ENCODE results near the gene TCEA3.

The TCEA3 gene

DNA sequence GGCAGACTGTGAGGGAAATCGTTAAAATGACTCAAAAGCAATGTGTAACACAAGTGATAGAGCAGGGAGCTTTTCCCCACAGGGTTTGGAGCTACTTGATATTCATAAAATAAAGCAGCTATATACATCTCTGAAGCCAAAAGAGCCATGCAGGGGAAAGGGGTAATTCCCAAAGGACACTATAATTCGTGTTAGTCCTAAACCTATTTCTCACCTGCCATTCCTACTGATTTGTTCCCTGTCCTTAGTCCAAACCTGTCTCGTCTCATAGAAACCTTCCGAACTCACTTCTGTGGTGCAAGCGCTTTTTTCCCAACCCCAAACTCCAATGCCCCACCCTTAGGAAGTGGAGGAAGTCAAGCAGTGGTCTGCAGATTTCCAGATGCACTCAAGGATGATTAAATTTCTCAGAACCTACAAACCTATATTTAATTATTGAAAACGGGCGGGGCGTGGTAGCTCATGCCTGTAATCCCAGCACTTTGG lies 79.5 kb downstream of the TCEA3 start:
- Mint-ChIP-seq H3K4me3 (peak overlapping the region; percentile 88), H3K4me1 (ENCODE audit: low read depth) (peaks cover 35% of the 10 kb centered on the region), H3K9me3 (no peaks in the 10 kb centered on the region), H3K27ac (peak overlapping the region; percentile 97), H3K27me3 (no peaks in the 10 kb centered on the region), H3K36me3 (ENCODE audit: low read depth) (peaks cover 10% of the 10 kb centered on the region)
- intact Hi-C loops (cut with micrococcal nuclease), result loop anchor here (1.0 to 2.0 kb wide), 2 partner anchors 23 to 58 kb away; no protein-coding TSS in a partner anchor

DNA sequence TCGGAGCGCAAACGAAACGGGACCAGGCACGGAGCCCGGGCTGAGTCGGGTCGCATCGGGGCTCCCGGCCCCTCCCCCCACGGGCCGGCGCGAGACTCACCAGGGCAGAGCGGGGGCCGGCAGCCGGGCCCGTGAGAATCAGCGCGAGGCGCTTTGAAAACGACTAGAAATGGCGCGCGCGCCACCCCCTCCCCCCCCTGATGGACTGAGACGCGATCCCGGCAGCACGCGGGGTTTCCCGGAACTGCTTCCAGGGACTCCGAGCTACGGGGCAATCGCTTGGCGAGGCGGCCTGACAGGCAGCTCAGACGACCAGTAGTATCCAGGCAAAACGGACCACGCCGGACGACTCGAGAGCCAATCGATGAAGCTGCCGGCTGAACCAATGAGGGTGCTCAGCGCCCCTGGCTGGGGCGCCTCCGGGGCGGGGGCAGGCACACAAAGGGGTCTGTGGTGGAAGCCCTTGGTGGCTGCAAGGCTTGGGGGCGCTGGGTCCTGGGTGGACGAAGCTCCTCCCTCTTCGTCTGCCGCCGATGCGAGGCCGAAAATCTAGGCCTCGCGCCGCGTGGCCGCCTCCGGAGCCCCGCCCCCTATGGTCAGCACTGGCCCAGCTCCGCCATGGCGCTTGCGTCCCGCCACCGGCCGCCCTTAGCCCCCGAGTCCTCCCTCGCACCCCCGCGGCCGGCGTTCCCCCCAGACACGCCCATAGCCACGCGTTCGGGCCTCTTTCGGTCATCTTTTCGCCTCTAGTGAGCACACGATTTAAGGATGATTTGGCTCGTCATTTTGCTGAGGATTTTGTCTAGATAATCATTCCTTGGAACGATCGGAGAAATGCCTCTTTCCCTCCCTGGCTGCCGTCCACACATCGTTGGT lies 80.2 kb downstream of the TCEA3 start, which contains the start of gene HNRNPR:
Gene HNRNPR, minus strand, starts transcription at position 174 of the 876 bp plus-strand sequence. CDS start 3,276 bp downstream, outside the sequence.
- Mint-ChIP-seq H3K9me3 (no peaks in the 10 kb centered on the region), H3K4me1 (ENCODE audit: low read depth) (peaks cover 42% of the 10 kb centered on the region), H3K27me3 (no peaks in the 10 kb centered on the region), H3K36me3 (ENCODE audit: low read depth) (peaks cover 17% of the 10 kb centered on the region), H3K27ac (peak within 1 kb of the TSS; percentile 97), H3K4me3 (peak within 1 kb of the TSS; percentile 88)
- intact Hi-C loops (cut with micrococcal nuclease), result loop anchor here (1.0 to 2.0 kb wide), 2 partner anchors 24 to 58 kb away; no protein-coding TSS in a partner anchor

DNA sequence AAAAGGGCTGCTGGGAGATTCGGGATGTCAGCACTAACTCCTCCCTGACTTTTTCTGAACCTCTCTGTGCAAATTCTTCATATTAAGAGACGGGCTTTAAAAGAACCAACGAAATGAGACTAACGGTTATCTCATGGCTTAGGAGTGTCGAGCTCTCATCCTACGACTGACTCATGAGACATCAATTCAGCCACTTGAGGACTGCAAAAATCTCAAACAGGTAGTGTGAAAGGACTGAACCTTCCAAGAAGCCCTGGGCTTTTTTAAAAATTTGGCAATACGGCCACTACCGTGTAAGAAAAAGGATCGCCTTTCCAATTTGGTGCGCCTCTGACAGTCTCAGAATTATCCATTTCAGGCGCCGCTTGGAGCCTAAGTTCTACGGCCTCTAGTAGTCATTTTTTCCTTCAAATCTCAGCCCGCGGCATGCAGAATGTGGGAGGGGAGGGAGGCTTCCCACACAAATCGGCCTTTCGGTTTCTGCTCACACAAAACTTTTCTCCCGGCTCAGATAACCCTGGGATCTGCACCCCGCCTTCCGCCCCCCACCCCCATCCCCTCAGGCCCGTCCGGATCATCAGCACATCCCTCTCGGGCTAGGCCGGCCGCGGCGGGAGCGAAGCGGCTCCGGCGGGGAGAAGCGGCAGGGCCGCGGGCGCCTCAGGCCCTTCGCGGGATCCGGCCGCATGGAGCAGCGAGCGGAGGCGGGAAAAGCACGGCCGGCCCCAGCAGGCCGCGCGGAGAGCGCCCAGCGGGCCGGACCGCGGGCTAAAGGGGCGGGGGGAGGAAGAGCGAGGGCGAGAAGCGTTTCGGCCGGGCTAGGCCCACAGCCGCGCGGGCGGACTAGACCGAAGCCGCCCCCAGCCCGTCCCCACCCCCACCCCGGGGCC lies 81.1 kb downstream of the TCEA3 start:
- Mint-ChIP-seq H3K27me3 (no peaks in the 10 kb centered on the region), H3K9me3 (no peaks in the 10 kb centered on the region), H3K27ac (peak overlapping the region; percentile 97), H3K4me1 (ENCODE audit: low read depth) (peaks cover 42% of the 10 kb centered on the region), H3K4me3 (peak overlapping the region; percentile 88), H3K36me3 (ENCODE audit: low read depth) (peaks cover 18% of the 10 kb centered on the region)
- intact Hi-C loops (cut with micrococcal nuclease), result loop anchor here (1.0 to 2.0 kb wide), 2 partner anchors 25 to 59 kb away; no protein-coding TSS in a partner anchor

DNA sequence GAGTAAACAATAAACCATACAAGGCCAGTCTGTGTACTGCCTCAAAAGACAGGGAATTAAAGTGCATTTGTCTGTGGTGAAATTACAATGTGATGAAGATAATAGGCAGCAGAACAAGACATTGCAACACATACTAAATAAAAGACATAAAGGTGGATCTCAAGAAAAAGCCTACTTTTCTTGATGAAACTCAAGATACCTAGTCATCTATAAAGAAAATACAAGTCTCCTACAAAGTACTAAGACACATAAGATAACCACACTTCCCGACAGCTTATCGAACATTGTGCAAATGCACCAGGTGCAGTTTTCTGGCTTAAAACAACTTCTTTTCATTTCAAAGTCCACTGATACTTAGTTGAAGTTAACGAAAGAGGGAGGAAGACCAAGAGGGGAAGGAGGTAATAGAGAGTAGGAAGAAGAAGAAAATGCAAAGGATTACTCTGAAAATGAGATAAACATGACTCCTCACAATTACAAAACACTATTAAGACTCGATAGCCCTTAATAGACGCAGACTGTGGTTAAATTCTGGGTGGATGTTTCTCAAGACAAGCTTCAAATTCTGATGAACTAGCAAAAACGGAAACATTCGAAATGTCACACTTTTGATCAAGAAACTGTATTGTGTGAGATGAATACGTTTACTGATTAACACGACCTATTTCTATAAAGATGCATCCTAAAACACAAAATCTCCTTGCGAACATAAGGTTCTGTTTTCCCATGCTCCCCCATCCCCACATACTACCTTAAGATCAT lies 82.4 kb downstream of the TCEA3 start:
- Mint-ChIP-seq H3K4me1 (ENCODE audit: low read depth) (peaks cover 51% of the 10 kb centered on the region), H3K27ac (peak overlapping the region; percentile 97), H3K9me3 (no peaks in the 10 kb centered on the region), H3K4me3 (peak overlapping the region; percentile 88), H3K27me3 (no peaks in the 10 kb centered on the region), H3K36me3 (ENCODE audit: low read depth) (peaks cover 27% of the 10 kb centered on the region)
- intact Hi-C loops (cut with micrococcal nuclease), result no loop called here

DNA sequence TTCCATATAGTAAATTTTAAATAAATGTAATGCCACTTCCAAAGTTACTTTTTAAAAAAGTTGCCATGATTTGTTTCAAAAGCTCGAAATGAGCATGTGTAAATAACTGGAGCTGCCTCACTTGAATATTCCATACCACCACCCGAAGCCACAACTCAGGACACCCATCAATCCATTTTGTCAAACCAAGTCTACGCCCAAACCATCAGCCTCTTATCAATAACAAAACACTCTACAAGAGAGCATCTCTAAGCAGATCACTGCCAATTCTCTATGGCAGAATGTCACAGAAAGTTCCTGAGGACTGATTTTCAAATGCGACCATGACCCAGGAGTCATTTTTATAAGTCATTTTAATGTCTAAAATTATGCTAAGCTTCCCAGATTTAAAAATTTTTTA lies 84.9 kb downstream of the TCEA3 start:
- no peak overlapping the region for H3K27ac Mint-ChIP-seq
- no peaks in the 10 kb centered on the region for H3K27me3 Mint-ChIP-seq
- H3K4me3 Mint-ChIP-seq, result no peak overlapping the region
- H3K9me3 Mint-ChIP-seq, result no peaks in the 10 kb centered on the region
- peaks cover 46% of the 10 kb centered on the region for H3K4me1 Mint-ChIP-seq (ENCODE audit: low read depth)
- peaks cover 52% of the 10 kb centered on the region for H3K36me3 Mint-ChIP-seq (ENCODE audit: low read depth)
- intact Hi-C loops (cut with micrococcal nuclease), result no loop called here

DNA sequence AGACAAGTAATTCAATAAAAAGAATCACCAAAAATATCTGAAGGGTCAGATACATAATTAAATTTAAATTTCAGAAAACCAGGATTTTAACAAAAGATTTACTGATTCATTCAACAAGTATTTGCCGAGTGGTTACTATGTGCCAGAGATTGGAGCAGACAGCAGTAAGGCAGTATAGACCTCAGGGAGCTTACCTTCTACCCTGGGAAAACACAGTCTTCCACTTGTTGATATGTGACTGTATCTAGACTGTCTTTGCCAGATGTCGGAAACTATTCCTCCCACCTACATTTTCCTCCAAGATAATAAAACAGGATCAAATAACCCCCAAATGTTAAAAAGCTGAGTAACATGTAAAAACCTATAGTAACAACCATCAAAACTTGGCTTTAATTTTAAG lies 86.7 kb downstream of the TCEA3 start:
- intact Hi-C loops (cut with micrococcal nuclease), result no loop called here
- Mint-ChIP-seq H3K27ac (no peak overlapping the region), H3K27me3 (no peaks in the 10 kb centered on the region), H3K4me1 (ENCODE audit: low read depth) (peaks cover 45% of the 10 kb centered on the region), H3K9me3 (no peaks in the 10 kb centered on the region), H3K36me3 (ENCODE audit: low read depth) (peaks cover 69% of the 10 kb centered on the region), H3K4me3 (no peak overlapping the region)

DNA sequence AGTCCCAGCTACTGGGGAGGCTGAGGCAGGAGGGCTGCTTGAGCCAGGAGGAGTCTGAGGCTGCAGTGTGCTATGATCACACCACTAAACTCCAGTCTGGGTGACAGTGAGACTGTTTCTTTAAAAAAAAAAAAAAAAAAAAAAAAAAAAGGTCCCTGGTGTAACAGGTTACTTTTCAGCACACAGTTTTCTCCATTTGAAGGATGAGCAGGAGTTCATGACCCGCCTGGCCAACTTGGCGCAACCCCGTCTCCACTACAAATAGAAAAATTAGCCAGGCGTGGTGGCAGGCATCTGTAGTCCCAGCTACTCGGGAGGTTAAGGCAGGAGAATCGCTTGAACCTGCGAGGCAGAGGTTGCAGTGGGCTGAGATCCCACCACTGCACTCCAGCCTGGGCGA lies 92.8 kb downstream of the TCEA3 start:
- Mint-ChIP-seq H3K27ac (no peak overlapping the region), H3K9me3 (no peaks in the 10 kb centered on the region), H3K4me1 (ENCODE audit: low read depth) (peaks cover 11% of the 10 kb centered on the region), H3K4me3 (no peak overlapping the region), H3K36me3 (ENCODE audit: low read depth) (peaks cover 98% of the 10 kb centered on the region), H3K27me3 (no peaks in the 10 kb centered on the region)
- intact Hi-C loops (cut with micrococcal nuclease), result no loop called here
